HCT116 (cell line): ENCODE results near the gene TTC6. TPM values are rescaled to one million over a fixed set of nuclear protein-coding genes. Genes with fewer than 3 reads are reported as not detected.

ENCODE experiments used
- ATAC-seq: fragments of 200-7000 bp; cut with Tn5 transposase; 2 replicates; pipeline ENCODE4 v1.9.1; 2020; ENCODE audit warnings: mild to moderate bottlenecking, moderate library complexity
- BruUV-seq: library from RNA; stranded (reverse); fragments of 400-500 nt; replicated peaks from 2 replicates; lab custom pipeline; 2021; lab: Mats Ljungman, UMichigan
- CTCF ChIA-PET: fragments of 300-600 bp; sonication (Branson Sonifier 250); formaldehyde crosslinking; loops from one replicate; lab custom pipeline; 2021; ENCODE audit warnings: antibody characterized with exemption; lab: Charles Lee
- POLR2A ChIA-PET: fragments of 300-600, 350-600 bp; sonication (Branson Sonifier 250); formaldehyde crosslinking; loops from one replicate; lab custom pipeline; 2021; ENCODE audit warnings: antibody characterized with exemption; lab: Charles Lee
- RAD21 ChIA-PET, 2 experiments: fragments of 300-600 bp; sonication (Branson Sonifier 250); formaldehyde crosslinking; loops; one replicate each; lab custom pipeline; 2023; ENCODE audit warnings: low total read pairs in 2 of 2; ENCODE audit not compliant: uncharacterized antibody in 2 of 2, unreplicated experiment in 2 of 2, low non-redundant PET in 1 of 2; lab: Charles Lee
- DNase-seq: peaks from one replicate; pipeline ENCODE4 v3.0.0-alpha.2; 2010; ENCODE audit warnings: low read depth, low spot score
- H2AFZ ChIP-seq: fragments of 200-600 bp; shearing (Covaris generic), sonication (generic); 2 replicates; pipeline ENCODE4 v1.6.1; 2017; ENCODE audit warnings: low read depth, mixed run types, mixed read lengths, antibody characterized with exemption, low read length; ENCODE audit not compliant: poor library complexity, severe bottlenecking
- H3K27ac ChIP-seq: 2 replicates; pipeline ENCODE4 v1.5.1; 2012; ENCODE audit warnings: low read depth, low read length
- H3K27me3 ChIP-seq: fragments of 200-600 bp; sonication (generic); 2 replicates; pipeline ENCODE4 v1.6.1; 2016; ENCODE audit warnings: mixed run types, low read length, mixed read lengths; ENCODE audit not compliant: insufficient read depth
- H3K36me3 ChIP-seq, 2 experiments: fragments of 200-500 bp in 1 of 2; fragments of 200-600 bp in 1 of 2; sonication (Bioruptor generic) in 1 of 2; sonication (generic) in 1 of 2; 2 replicates each; pipeline versions ENCODE4 v1.5.1 to v1.6.1; 2014 to 2016; ENCODE audit warnings: low read length in 2 of 2, inconsistent platforms in 1 of 2, mixed read lengths in 1 of 2, mixed run types in 1 of 2; ENCODE audit not compliant: insufficient read depth in 2 of 2, control insufficient read depth in 1 of 2
- H3K4me1 ChIP-seq, 2 experiments: fragments of 200-600 bp in 1 of 2; sonication (generic) in 1 of 2; 2 replicates each; pipeline versions ENCODE4 v1.5.1 to v1.6.1; 2012 to 2017; ENCODE audit warnings: low read length in 2 of 2, inconsistent platforms in 1 of 2, mild to moderate bottlenecking in 1 of 2, mixed read lengths in 1 of 2, mixed run types in 1 of 2, moderate library complexity in 1 of 2; ENCODE audit not compliant: insufficient read depth in 2 of 2, control insufficient read depth in 1 of 2
- H3K4me2 ChIP-seq: fragments of 200-600 bp; sonication (generic); 2 replicates; pipeline ENCODE4 v1.6.1; 2017; ENCODE audit warnings: mixed run types, low read length, mixed read lengths
- H3K4me3 ChIP-seq, 2 experiments: fragments of 200-600 bp in 1 of 2; sonication (generic) in 1 of 2; replicated peaks in 1 of 2; 2 replicates each; pipeline ENCODE4 v1.5.1; 2011 to 2016; ENCODE audit warnings: low read length in 2 of 2, control low read depth in 1 of 2, low read depth in 1 of 2, mild to moderate bottlenecking in 1 of 2, mixed read lengths in 1 of 2, mixed run types in 1 of 2
- H3K79me2 ChIP-seq: fragments of 200-600 bp; sonication (generic); 2 replicates; pipeline ENCODE4 v1.6.1; 2017; ENCODE audit warnings: mild to moderate bottlenecking, mixed run types, low read length, moderate library complexity, mixed read lengths; ENCODE audit not compliant: insufficient read depth
- H3K9ac ChIP-seq: fragments of 200-600 bp; sonication (generic); 2 replicates; pipeline ENCODE4 v1.6.1; 2016; ENCODE audit warnings: low read length, mixed read lengths
- H3K9me2 ChIP-seq: fragments of 200-600 bp; sonication (generic), shearing (Covaris generic); 2 replicates; pipeline ENCODE4 v1.6.1; 2017; ENCODE audit warnings: mixed run types, mild to moderate bottlenecking, moderate library complexity; ENCODE audit not compliant: insufficient read depth
- H3K9me3 ChIP-seq, 2 experiments: fragments of 200-500 bp in 1 of 2; fragments of 200-600 bp in 1 of 2; sonication (Bioruptor generic) in 1 of 2; sonication (generic) in 1 of 2; 2 replicates each; pipeline ENCODE4 v1.6.1; 2014 to 2017; ENCODE audit warnings: low read length in 2 of 2, mixed read lengths in 2 of 2, inconsistent platforms in 1 of 2, low read depth in 1 of 2, mild to moderate bottlenecking in 1 of 2, mixed run types in 1 of 2, moderate library complexity in 1 of 2; ENCODE audit not compliant: control insufficient read depth in 1 of 2, insufficient read depth in 1 of 2
- H4K20me1 ChIP-seq: fragments of 200-600 bp; sonication (generic), shearing (Covaris generic); 2 replicates; pipeline ENCODE4 v1.6.1; 2017; ENCODE audit warnings: mixed run types, mild to moderate bottlenecking, moderate library complexity; ENCODE audit not compliant: insufficient read depth
- ELF1 ChIP-seq: IDR thresholded peaks from 2 replicates; pipeline ENCODE4 v1.6.1; 2012; ENCODE audit warnings: low read depth, borderline replicate concordance
- EZH2 ChIP-seq: fragments of 200-600 bp; sonication (generic); IDR thresholded peaks from 2 replicates; pipeline ENCODE4 v1.6.1; 2017; ENCODE audit warnings: antibody characterized with exemption, mixed run types
- FOSL1 ChIP-seq: IDR thresholded peaks from 2 replicates; pipeline ENCODE4 v1.6.1; 2012; ENCODE audit warnings: low read depth
- JUND ChIP-seq: IDR thresholded peaks from 2 replicates; pipeline ENCODE4 v1.6.1; 2012
- POLR2A ChIP-seq: IDR thresholded peaks from 2 replicates; pipeline ENCODE4 v1.7.0; 2011; ENCODE audit warnings: borderline replicate concordance; ENCODE audit not compliant: insufficient read depth, insufficient read length; ENCODE audit errors: extremely low read depth
- RAD21 ChIP-seq: IDR thresholded peaks from 2 replicates; pipeline ENCODE4 v1.6.1; 2012; ENCODE audit warnings: low read depth, mild to moderate bottlenecking
- YY1 ChIP-seq: IDR thresholded peaks from 2 replicates; pipeline ENCODE4 v1.6.1; 2011; ENCODE audit warnings: low read length, low read depth, moderate library complexity, mild to moderate bottlenecking; ENCODE audit not compliant: insufficient replicate concordance; ENCODE audit errors: extremely low read depth
- intact Hi-C: fragments of 100-400 bp; cut with micrococcal nuclease; formaldehyde crosslinking; loops from 2 replicates; pipeline ENCODE4 v1.10.0; 2022
- total RNA-seq: library from RNA; stranded (reverse); gene quantifications from one replicate; pipeline ENCODE4 v1.2.1, GENCODE V29; 2021; ENCODE audit not compliant: unreplicated experiment
- TF ChIP-seq, protein P1 (sequence below), 3 experiments: fragments of 200-600 bp in 1 of 3; sonication (generic) in 1 of 3; IDR thresholded peaks in 2 of 3; conservative IDR thresholded peaks in 1 of 3; 2 replicates each; pipeline ENCODE4 v1.5.1; 2012 to 2017; ENCODE audit warnings: low read depth in 2 of 3, low read length in 2 of 3, antibody characterized with exemption in 1 of 3, borderline replicate concordance in 1 of 3, control low read depth in 1 of 3, mild to moderate bottlenecking in 1 of 3, mixed read lengths in 1 of 3, mixed run types in 1 of 3, moderate library complexity in 1 of 3; ENCODE audit not compliant: insufficient read depth in 1 of 3

The TTC6 gene
- total RNA-seq, 1 experiment from 2014 or later = 0.10 TPM

DNA sequence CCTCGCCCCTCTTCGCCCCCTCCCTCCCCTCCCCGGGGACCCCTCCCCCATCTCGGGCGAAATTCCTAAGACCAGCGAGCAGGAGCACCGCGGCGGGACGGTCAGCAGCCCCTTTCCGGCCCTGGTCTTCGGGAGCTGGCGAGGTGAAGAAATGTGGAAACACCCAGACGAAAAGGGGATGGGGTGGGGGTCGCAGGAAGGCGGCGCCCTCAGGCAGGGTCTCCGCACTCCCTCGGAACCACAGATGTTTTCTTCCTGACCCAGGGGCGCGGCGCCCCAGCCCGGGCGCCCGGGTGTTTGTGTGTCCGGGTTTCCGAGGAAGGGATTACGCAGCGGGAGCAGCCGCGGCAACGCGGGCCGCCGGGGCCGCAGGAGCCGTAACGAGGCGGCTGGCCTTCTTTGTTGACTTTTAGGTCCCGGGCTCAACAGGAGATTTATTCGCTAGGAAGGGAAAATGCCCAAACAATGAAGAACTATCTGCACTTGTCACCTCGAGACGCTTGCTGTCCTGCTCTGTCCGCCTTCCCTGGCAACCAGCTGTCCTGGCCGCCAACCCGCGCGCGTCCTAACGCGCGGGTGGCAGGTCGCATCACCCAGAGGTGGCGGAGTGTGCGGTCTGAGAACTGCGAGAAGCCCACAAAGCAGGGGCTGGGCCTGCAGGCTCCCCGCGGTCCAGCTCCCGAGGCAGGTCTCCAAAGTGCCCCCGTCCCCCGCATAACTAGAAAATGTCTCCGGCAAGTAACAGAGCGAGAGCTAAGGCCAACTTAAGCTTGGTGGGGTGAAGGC, 7.4 kb upstream of the TTC6 start:
- H3K4me2 ChIP-seq = peak overlapping the region; percentile 60
- no TSS peak for BruUV-seq
- H3K4me3 ChIP-seq = peak overlapping the region; percentile 32 to 46
- no peaks in the 10 kb centered on the region for H3K79me2 ChIP-seq
- H3K9me3 ChIP-seq = no peaks in the 10 kb centered on the region
- POLR2A ChIA-PET = no interaction called here
- no peaks in the 10 kb centered on the region for H4K20me1 ChIP-seq
- CTCF ChIA-PET = no interaction called here
- RAD21 ChIA-PET = no interaction called here
- no peaks in the 10 kb centered on the region for H3K36me3 ChIP-seq
- H2AFZ ChIP-seq = no peak overlapping the region
- no peak overlapping the region for H3K9ac ChIP-seq
- H3K4me1 ChIP-seq = peaks cover 0 to 17% of the 10 kb centered on the region in 2 experiments; a peak in 3 of 4 replicates
- intact Hi-C loops = no loop called here
- ATAC-seq (no peak), DNase-seq (no peak)
- H3K9me2 ChIP-seq = no peaks in the 10 kb centered on the region
- H3K27ac ChIP-seq = no peak overlapping the region
- no peaks in the 10 kb centered on the region for H3K27me3 ChIP-seq
- TF ChIP-seq EZH2 (peak; percentile 51; the same call in 1 of the 2 replicates), JUND (no peak), POLR2A (no peak), ELF1 (no peak), RAD21 (no peak), YY1 (no peak), FOSL1 (no peak)
- TF ChIP-seq, protein P1, sequence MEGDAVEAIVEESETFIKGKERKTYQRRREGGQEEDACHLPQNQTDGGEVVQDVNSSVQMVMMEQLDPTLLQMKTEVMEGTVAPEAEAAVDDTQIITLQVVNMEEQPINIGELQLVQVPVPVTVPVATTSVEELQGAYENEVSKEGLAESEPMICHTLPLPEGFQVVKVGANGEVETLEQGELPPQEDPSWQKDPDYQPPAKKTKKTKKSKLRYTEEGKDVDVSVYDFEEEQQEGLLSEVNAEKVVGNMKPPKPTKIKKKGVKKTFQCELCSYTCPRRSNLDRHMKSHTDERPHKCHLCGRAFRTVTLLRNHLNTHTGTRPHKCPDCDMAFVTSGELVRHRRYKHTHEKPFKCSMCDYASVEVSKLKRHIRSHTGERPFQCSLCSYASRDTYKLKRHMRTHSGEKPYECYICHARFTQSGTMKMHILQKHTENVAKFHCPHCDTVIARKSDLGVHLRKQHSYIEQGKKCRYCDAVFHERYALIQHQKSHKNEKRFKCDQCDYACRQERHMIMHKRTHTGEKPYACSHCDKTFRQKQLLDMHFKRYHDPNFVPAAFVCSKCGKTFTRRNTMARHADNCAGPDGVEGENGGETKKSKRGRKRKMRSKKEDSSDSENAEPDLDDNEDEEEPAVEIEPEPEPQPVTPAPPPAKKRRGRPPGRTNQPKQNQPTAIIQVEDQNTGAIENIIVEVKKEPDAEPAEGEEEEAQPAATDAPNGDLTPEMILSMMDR (IDR thresholded peaks at IDR 0.05 in 2 of 3, conservative IDR thresholded peaks at IDR 0.05 in 1 of 3; ENCODE audit: borderline replicate concordance in 1 of 3, insufficient read depth in 1 of 3, low read depth in 2 of 3, low read length in 2 of 3) = no peak
